Suprapubic skin (tissue), 4 donors: ENCODE results near the gene SLC36A3.

Experiments used
- CTCF ChIP-seq, 2 donors: fragments of 200-600 bp in 1 of 2; fragments of 450-650 bp in 1 of 2; sonication (generic) in 1 of 2; IDR thresholded peaks; one replicate each; pipeline ENCODE4 v1.5.1; 2016 to 2019; ENCODE audit warnings: antibody characterized with exemption in 2 of 2, mild to moderate bottlenecking in 1 of 2, moderate library complexity in 1 of 2
- EP300 ChIP-seq: sonication (generic); formaldehyde crosslinking; IDR thresholded peaks from one replicate; pipeline ENCODE4 v1.6.1; 2017; ENCODE audit warnings: antibody characterized with exemption
- POLR2A ChIP-seq, 2 donors: fragments of 450-650 bp; IDR thresholded peaks; one replicate each; pipeline ENCODE4 v1.6.1; 2017; ENCODE audit warnings: antibody characterized with exemption in 2 of 2, mild to moderate bottlenecking in 2 of 2, moderate library complexity in 2 of 2
- POLR2AphosphoS5 ChIP-seq, 3 donors: sonication (generic); formaldehyde crosslinking; IDR thresholded peaks; one replicate each; pipeline ENCODE4 v1.6.1; 2017; ENCODE audit warnings: antibody characterized with exemption in 3 of 3

GRCh38 chr5:151340004-151340403, 36.4 kb upstream of the SLC36A3 start:
- TF ChIP-seq POLR2A (IDR thresholded peaks at IDR 0.05) (no peak), POLR2AphosphoS5 (IDR thresholded peaks at IDR 0.05) (no peak), CTCF (IDR thresholded peaks at IDR 0.05) (no peak), EP300 (no peak)
